ENCODE data around the gene RASGRF1. TPM values are rescaled to one million over a fixed set of nuclear protein-coding genes. Genes with fewer than 3 reads are reported as not detected.

Gene RASGRF1
- total RNA-seq, 1 experiment from 2014 or later = not detected

DNA sequence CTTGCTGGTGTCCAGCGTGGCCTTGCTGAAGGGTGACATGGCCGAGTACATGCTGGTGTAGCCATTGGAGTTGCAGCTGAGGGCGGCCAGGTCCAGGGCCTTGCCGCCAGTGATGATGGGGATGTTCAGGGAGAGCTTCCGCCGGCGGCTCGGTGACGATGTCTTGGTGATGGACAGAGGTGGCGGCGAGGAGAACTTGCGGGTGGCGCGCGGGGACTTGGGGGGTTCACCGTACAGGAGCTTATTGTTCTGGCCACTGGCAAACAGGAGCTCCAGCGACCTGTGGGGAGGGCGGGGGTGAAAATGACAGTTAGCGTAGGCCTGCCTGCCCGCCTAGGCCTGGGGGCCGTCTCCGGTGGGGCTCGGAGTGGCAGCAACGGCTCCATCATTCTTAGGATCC lies 86.7 kb downstream of the RASGRF1 start:
- no peaks in the 10 kb centered on the region for H3K79me2 ChIP-seq (ENCODE audit: low read length)
- ATAC-seq = no peak
- no peak overlapping the region for H3K9ac ChIP-seq (ENCODE audit: low read length)
- no peak overlapping the region for H3K27ac ChIP-seq (ENCODE audit: low read length)
- H3K27me3 ChIP-seq (ENCODE audit: low read length) = no peaks in the 10 kb centered on the region
- no peaks in the 10 kb centered on the region for H3K9me2 ChIP-seq (replicated peaks; ENCODE audit: low read length)
- no peaks in the 10 kb centered on the region for H3K36me3 ChIP-seq (ENCODE audit: low read depth, low read length)
- no peak overlapping the region for H3K4me2 ChIP-seq (ENCODE audit: low read length)
- H2AFZ ChIP-seq (ENCODE audit: low read length) = no peak overlapping the region
- no peak for TF ChIP-seq EZH2 (IDR thresholded peaks at IDR 0.05; ENCODE audit: low read length, unreplicated experiment)
- TF ChIP-seq, protein P1, sequence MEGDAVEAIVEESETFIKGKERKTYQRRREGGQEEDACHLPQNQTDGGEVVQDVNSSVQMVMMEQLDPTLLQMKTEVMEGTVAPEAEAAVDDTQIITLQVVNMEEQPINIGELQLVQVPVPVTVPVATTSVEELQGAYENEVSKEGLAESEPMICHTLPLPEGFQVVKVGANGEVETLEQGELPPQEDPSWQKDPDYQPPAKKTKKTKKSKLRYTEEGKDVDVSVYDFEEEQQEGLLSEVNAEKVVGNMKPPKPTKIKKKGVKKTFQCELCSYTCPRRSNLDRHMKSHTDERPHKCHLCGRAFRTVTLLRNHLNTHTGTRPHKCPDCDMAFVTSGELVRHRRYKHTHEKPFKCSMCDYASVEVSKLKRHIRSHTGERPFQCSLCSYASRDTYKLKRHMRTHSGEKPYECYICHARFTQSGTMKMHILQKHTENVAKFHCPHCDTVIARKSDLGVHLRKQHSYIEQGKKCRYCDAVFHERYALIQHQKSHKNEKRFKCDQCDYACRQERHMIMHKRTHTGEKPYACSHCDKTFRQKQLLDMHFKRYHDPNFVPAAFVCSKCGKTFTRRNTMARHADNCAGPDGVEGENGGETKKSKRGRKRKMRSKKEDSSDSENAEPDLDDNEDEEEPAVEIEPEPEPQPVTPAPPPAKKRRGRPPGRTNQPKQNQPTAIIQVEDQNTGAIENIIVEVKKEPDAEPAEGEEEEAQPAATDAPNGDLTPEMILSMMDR (conservative IDR thresholded peaks at IDR 0.05; ENCODE audit: low read depth, low read length) = no peak
- TF ChIP-seq EZH2phosphoT487 (IDR thresholded peaks at IDR 0.05; ENCODE audit: borderline replicate concordance, low read length) = no peak
- no TSS peak for BruUV-seq (replicated peaks)
- intact Hi-C loops (cut with micrococcal nuclease) = no loop called here
- no peaks in the 10 kb centered on the region for H3F3A ChIP-seq (ENCODE audit: low read length, unreplicated experiment)
- ChIA-PET POLR2A (ENCODE audit: unreplicated experiment) (no interaction called here), CTCF (no interaction called here)
- no peak overlapping the region for H3K4me3 ChIP-seq (ENCODE audit: low read length)
- DNase-seq = no peak
- no peaks in the 10 kb centered on the region for H3K9me3 ChIP-seq (ENCODE audit: low read length)
- no peaks in the 10 kb centered on the region for H4K20me1 ChIP-seq (ENCODE audit: low read length)
- H3K4me1 ChIP-seq (ENCODE audit: insufficient read depth, low read length) = peaks cover 6% of the 10 kb centered on the region

DNA sequence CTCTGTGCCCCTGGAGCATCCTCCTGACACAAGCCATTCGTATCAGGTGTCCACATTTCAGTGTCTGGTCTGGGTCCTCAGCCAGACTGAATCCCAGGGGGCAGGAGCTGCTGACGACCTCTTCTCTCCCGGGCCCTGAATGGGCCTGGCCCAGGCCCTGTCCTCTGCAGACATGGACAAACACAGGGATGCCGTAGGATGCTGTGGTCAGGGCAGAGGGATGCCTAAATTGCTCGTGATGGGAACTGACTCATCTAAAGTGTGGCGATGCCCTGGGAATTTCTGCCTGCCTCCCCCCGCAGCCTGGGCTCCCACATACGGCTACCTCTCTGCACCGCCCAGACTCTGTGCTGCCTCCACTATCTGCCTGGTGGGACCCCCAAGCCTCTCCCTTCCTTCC lies 87.3 kb downstream of the RASGRF1 start:
- Histone ChIP-seq H3K79me2 (ENCODE audit: low read length) (no peaks in the 10 kb centered on the region), H3F3A (ENCODE audit: low read length, unreplicated experiment) (no peaks in the 10 kb centered on the region), H3K9me2 (replicated peaks; ENCODE audit: low read length) (no peaks in the 10 kb centered on the region), H3K9me3 (ENCODE audit: low read length) (no peaks in the 10 kb centered on the region), H3K4me1 (ENCODE audit: insufficient read depth, low read length) (peaks cover 6% of the 10 kb centered on the region), H3K27ac (ENCODE audit: low read length) (no peak overlapping the region), H3K4me2 (ENCODE audit: low read length) (no peak overlapping the region), H4K20me1 (ENCODE audit: low read length) (no peaks in the 10 kb centered on the region), H2AFZ (ENCODE audit: low read length) (no peak overlapping the region), H3K4me3 (ENCODE audit: low read length) (no peak overlapping the region), H3K27me3 (ENCODE audit: low read length) (no peaks in the 10 kb centered on the region), H3K9ac (ENCODE audit: low read length) (no peak overlapping the region), H3K36me3 (ENCODE audit: low read depth, low read length) (no peaks in the 10 kb centered on the region)
- BruUV-seq (replicated peaks) = no TSS peak
- TF ChIP-seq, protein P1 (conservative IDR thresholded peaks at IDR 0.05; ENCODE audit: low read depth, low read length) = no peak
- TF ChIP-seq EZH2phosphoT487 (IDR thresholded peaks at IDR 0.05; ENCODE audit: borderline replicate concordance, low read length) = no peak
- no peak for TF ChIP-seq EZH2 (IDR thresholded peaks at IDR 0.05; ENCODE audit: low read length, unreplicated experiment)
- CTCF ChIA-PET = no interaction called here
- ATAC-seq = no peak
- intact Hi-C loops (cut with micrococcal nuclease) = no loop called here
- POLR2A ChIA-PET (ENCODE audit: unreplicated experiment) = no interaction called here
- no peak for DNase-seq

DNA sequence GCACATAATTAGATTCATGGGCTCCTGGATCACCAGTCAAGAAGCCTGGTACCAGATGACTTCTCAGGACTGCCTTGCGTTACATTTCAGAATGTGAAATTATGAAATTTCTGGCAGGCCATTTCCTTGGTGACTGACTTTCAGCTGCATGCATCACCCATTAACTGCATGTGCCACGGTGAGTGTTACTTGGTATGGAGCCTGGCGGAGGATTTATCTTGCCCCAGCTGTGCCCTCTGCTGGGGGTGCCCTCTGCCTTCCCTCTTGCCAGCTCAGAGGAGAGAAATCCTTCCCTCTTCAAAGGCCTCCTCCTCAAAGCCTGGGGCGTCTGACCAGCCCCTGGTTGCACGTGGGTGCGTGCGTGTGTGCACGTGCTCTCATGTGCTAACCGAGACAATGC lies 88.0 kb downstream of the RASGRF1 start:
- Histone ChIP-seq H3K9ac (ENCODE audit: low read length) (no peak overlapping the region), H3K79me2 (ENCODE audit: low read length) (no peaks in the 10 kb centered on the region), H3F3A (ENCODE audit: low read length, unreplicated experiment) (no peaks in the 10 kb centered on the region), H3K9me2 (replicated peaks; ENCODE audit: low read length) (no peaks in the 10 kb centered on the region), H3K4me3 (ENCODE audit: low read length) (no peak overlapping the region), H3K27ac (ENCODE audit: low read length) (no peak overlapping the region), H3K4me2 (ENCODE audit: low read length) (no peak overlapping the region), H3K9me3 (ENCODE audit: low read length) (no peaks in the 10 kb centered on the region), H3K27me3 (ENCODE audit: low read length) (no peaks in the 10 kb centered on the region), H3K36me3 (ENCODE audit: low read depth, low read length) (no peaks in the 10 kb centered on the region), H3K4me1 (ENCODE audit: insufficient read depth, low read length) (peaks cover 6% of the 10 kb centered on the region), H4K20me1 (ENCODE audit: low read length) (no peaks in the 10 kb centered on the region), H2AFZ (ENCODE audit: low read length) (no peak overlapping the region)
- ATAC-seq = no peak
- ChIA-PET CTCF (no interaction called here), POLR2A (ENCODE audit: unreplicated experiment) (interaction anchor here (0.7 kb wide), 1 partner anchor 226 kb away, joined by 3 read pairs; no protein-coding TSS in a partner anchor)
- BruUV-seq (replicated peaks) = no TSS peak
- no peak for TF ChIP-seq EZH2phosphoT487 (IDR thresholded peaks at IDR 0.05; ENCODE audit: borderline replicate concordance, low read length)
- TF ChIP-seq, protein P1 (conservative IDR thresholded peaks at IDR 0.05; ENCODE audit: low read depth, low read length) = no peak
- no peak for TF ChIP-seq EZH2 (IDR thresholded peaks at IDR 0.05; ENCODE audit: low read length, unreplicated experiment)
- intact Hi-C loops (cut with micrococcal nuclease) = no loop called here
- no peak for DNase-seq
